PFSK-1 (cell line): ENCODE results near the gene DHFR.

Experiments used
- FOXP2 ChIP-seq: optimal IDR thresholded peaks from 2 replicates; pipeline ENCODE3; 2011; ENCODE audit warnings: borderline replicate concordance, control low read depth, inconsistent platforms; ENCODE audit not compliant: insufficient read depth; ENCODE audit errors: extremely low read length, extremely low read depth
- POLR2AphosphoS5 ChIP-seq: IDR thresholded peaks from 2 replicates; pipeline ENCODE4 v1.6.1; 2012; ENCODE audit warnings: low read depth, mild to moderate bottlenecking, control low read depth, low read length, moderate library complexity
- SIN3A ChIP-seq: IDR thresholded peaks from 2 replicates; pipeline ENCODE4 v1.6.1; 2012; ENCODE audit warnings: mild to moderate bottlenecking, low read length, moderate library complexity, borderline replicate concordance; ENCODE audit not compliant: insufficient read depth
- TAF1 ChIP-seq: IDR thresholded peaks from 2 replicates; pipeline ENCODE4 v1.6.1; 2012; ENCODE audit warnings: low read length, control low read depth, borderline replicate concordance; ENCODE audit not compliant: insufficient read depth
- TF ChIP-seq, protein P1 (sequence below), 2 experiments: IDR thresholded peaks; 2 replicates each; pipeline versions ENCODE4 v1.6.1 to v1.8.0; 2011 to 2012; ENCODE audit warnings: low read depth in 2 of 2, low read length in 2 of 2, control low read depth in 1 of 2, inconsistent platforms in 1 of 2, mild to moderate bottlenecking in 1 of 2, moderate library complexity in 1 of 2; ENCODE audit not compliant: insufficient read depth in 1 of 2

DNA sequence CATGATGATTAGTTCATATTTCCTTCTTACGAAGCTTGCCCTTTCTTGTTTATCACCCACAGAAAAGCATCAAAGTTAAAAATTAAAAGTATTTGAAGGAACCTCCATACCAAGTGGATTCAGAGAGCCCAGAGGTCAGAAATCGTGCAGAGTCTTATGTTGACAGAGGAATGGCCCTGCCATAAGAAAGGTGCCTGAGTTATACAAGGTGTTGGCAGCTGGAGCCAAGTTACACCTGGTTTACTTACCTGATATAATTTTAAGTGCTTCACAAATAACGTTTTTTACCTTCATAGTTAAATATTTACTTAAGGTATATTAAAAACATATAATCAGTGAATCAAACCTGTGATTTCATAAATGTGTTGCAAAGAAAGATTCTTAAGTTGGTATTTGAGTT, 42.3 kb upstream of the DHFR start:
- TF ChIP-seq TAF1 (no peak), POLR2AphosphoS5 (no peak), SIN3A (no peak), FOXP2 (no peak)
- TF ChIP-seq, protein P1, sequence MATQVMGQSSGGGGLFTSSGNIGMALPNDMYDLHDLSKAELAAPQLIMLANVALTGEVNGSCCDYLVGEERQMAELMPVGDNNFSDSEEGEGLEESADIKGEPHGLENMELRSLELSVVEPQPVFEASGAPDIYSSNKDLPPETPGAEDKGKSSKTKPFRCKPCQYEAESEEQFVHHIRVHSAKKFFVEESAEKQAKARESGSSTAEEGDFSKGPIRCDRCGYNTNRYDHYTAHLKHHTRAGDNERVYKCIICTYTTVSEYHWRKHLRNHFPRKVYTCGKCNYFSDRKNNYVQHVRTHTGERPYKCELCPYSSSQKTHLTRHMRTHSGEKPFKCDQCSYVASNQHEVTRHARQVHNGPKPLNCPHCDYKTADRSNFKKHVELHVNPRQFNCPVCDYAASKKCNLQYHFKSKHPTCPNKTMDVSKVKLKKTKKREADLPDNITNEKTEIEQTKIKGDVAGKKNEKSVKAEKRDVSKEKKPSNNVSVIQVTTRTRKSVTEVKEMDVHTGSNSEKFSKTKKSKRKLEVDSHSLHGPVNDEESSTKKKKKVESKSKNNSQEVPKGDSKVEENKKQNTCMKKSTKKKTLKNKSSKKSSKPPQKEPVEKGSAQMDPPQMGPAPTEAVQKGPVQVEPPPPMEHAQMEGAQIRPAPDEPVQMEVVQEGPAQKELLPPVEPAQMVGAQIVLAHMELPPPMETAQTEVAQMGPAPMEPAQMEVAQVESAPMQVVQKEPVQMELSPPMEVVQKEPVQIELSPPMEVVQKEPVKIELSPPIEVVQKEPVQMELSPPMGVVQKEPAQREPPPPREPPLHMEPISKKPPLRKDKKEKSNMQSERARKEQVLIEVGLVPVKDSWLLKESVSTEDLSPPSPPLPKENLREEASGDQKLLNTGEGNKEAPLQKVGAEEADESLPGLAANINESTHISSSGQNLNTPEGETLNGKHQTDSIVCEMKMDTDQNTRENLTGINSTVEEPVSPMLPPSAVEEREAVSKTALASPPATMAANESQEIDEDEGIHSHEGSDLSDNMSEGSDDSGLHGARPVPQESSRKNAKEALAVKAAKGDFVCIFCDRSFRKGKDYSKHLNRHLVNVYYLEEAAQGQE (IDR thresholded peaks at IDR 0.05; ENCODE audit: insufficient read depth in 1 of 2, low read depth in 2 of 2, low read length in 2 of 2), result no peak
